ENCODE data around the gene PGBD5. TPM values are rescaled to one million over a fixed set of nuclear protein-coding genes. Genes with fewer than 3 reads are reported as not detected.

The PGBD5 gene
- total RNA-seq, 1 experiment from 2014 or later = not detected

DNA sequence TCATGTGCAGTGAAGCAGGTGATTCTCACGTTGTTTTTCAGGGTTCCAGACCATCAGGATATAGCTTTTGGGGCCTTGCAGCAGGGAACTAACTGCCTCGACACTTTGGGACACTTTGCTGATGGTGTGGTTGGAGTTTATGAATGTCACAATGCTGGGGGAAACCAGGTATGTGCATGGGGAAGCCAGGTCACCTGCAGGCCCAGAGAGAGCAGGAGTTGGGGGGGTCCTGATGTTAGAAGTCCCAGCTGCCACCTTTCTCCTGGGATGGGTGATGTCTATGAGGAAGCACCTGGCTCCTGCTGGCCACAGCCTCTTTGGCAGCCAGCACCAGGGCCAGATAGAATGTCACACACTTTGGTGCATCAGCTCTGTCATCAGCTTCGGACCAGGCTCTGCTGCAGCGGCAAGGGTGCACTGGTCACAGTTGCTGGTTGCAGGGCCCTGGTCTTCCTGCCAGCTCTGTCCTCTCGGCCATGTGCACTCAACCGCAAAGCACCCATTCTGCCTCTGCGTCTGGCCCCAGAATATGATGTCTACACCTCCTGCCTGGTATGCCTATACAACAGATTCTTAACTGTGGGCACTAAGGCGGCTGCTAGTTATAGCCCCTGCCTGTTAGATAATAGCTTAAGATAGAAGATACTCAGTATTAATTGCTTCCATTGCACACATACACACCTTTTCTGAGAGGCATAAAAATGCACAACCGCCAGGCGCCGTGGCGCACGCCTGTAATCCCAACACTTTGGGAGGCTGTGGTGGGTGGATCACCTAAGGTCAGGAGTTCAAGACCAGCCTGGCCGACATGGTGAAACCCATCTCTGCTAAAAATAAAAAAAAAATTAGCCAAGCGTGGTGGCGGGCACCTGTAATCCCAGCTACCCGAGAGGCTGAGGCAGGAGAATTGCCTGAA is 160.7 kb downstream of the PGBD5 start:
- DNase-seq (ENCODE audit: low spot score) = no peak

Other genes starting within 250 kb of the PGBD5 start
- gene COG2, start 216.1 kb upstream of the PGBD5 start, total RNA-seq (2014; rRNA removed; shearing (Covaris generic)) = 15.8 and 18.6 TPM in 2 replicates

Measured in HT-29 (cell line).